Neural progenitor cell (in vitro differentiated cells): Measurements from ENCODE around the gene PRKX. TPM values are rescaled to one million over a fixed set of nuclear protein-coding genes. Genes with fewer than 3 reads are reported as not detected.

Source experiments
- DNase-seq: peaks from one replicate; pipeline ENCODE4 v3.0.0-alpha.2; 2016; ENCODE audit warnings: low spot score
- H2AFZ ChIP-seq: fragments of 200-600 bp; sonication (generic); replicated peaks from 2 replicates; pipeline ENCODE4 v1.6.1; 2016; ENCODE audit warnings: antibody characterized with exemption
- H3F3A ChIP-seq: fragments of 200-600 bp; sonication (generic); 2 replicates; pipeline ENCODE4 v1.6.1; 2016; ENCODE audit warnings: antibody characterized with exemption, low read depth
- H3K27ac ChIP-seq: fragments of 200-600 bp; sonication (generic); 2 replicates; pipeline ENCODE4 v1.5.1; 2016; ENCODE audit warnings: mild to moderate bottlenecking
- H3K27me3 ChIP-seq: fragments of 200-600 bp; sonication (generic); 2 replicates; pipeline ENCODE4 v1.6.1; 2016; ENCODE audit warnings: mild to moderate bottlenecking, moderate library complexity
- H3K36me3 ChIP-seq: fragments of 200-600 bp; sonication (generic); 2 replicates; pipeline ENCODE4 v1.5.1; 2016
- H3K4me1 ChIP-seq: fragments of 200-600 bp; sonication (generic); 2 replicates; pipeline ENCODE4 v1.6.1; 2016; ENCODE audit warnings: mixed run types
- H3K4me2 ChIP-seq: fragments of 200-600 bp; sonication (generic); 2 replicates; pipeline ENCODE4 v1.6.1; 2016
- H3K4me3 ChIP-seq: fragments of 200-600 bp; sonication (generic); 2 replicates; pipeline ENCODE4 v1.5.1; 2016
- H3K79me2 ChIP-seq: fragments of 200-600 bp; sonication (generic); 2 replicates; pipeline ENCODE4 v1.6.1; 2016; ENCODE audit warnings: low read depth
- H3K9ac ChIP-seq: fragments of 200-600 bp; sonication (generic); 2 replicates; pipeline ENCODE4 v1.6.1; 2016
- H3K9me3 ChIP-seq: fragments of 200-600 bp; sonication (generic); 2 replicates; pipeline ENCODE4 v1.5.1; 2016; ENCODE audit warnings: low read depth
- H4K20me1 ChIP-seq: fragments of 200-600 bp; sonication (generic); 2 replicates; pipeline ENCODE4 v1.6.1; 2016; ENCODE audit warnings: low read depth
- H3K27ac Mint-ChIP-seq: 3 replicates; pipeline ENCODE4 v1.8.0; 2021; ENCODE audit warnings: mixed read lengths
- H3K27me3 Mint-ChIP-seq: 2 replicates; pipeline ENCODE4 v1.8.0; 2022; ENCODE audit warnings: low read depth, mild to moderate bottlenecking, inconsistent platforms, moderate library complexity, mixed read lengths; ENCODE audit not compliant: insufficient read depth
- H3K36me3 Mint-ChIP-seq: 3 replicates; pipeline ENCODE4 v1.8.0; 2021; ENCODE audit warnings: mixed read lengths
- H3K4me1 Mint-ChIP-seq: 3 replicates; pipeline ENCODE4 v1.8.0; 2021; ENCODE audit warnings: mixed read lengths
- H3K4me3 Mint-ChIP-seq: 3 replicates; pipeline ENCODE4 v1.8.0; 2021; ENCODE audit warnings: mild to moderate bottlenecking, moderate library complexity, mixed read lengths
- H3K9me3 Mint-ChIP-seq: 3 replicates; pipeline ENCODE4 v1.8.0; 2020; ENCODE audit warnings: mixed read lengths
- EZH2 ChIP-seq: fragments of 200-600 bp; sonication (generic); IDR thresholded peaks from 2 replicates; pipeline ENCODE4 v1.6.1; 2017; ENCODE audit warnings: antibody characterized with exemption, mild to moderate bottlenecking, moderate library complexity
- EZH2phosphoT487 ChIP-seq: fragments of 200-600 bp; sonication (generic); IDR thresholded peaks from 2 replicates; pipeline ENCODE4 v1.6.1; 2017; ENCODE audit warnings: antibody characterized with exemption
- total RNA-seq: library from RNA; depleted of rRNA; stranded (reverse); fragments of >200 nt; gene quantifications from 2 replicates; pipeline ENCODE4 v1.2.3, GENCODE V29; 2015; ENCODE audit warnings: low replicate concordance
- TF ChIP-seq, protein P1 (sequence below): fragments of 200-600 bp; sonication (generic); IDR thresholded peaks from 2 replicates; pipeline ENCODE4 v1.5.1; 2017; ENCODE audit warnings: antibody characterized with exemption, mild to moderate bottlenecking

PRKX gene
- total RNA-seq, 1 donor from 2014 or later: 14.6 TPM

DNA sequence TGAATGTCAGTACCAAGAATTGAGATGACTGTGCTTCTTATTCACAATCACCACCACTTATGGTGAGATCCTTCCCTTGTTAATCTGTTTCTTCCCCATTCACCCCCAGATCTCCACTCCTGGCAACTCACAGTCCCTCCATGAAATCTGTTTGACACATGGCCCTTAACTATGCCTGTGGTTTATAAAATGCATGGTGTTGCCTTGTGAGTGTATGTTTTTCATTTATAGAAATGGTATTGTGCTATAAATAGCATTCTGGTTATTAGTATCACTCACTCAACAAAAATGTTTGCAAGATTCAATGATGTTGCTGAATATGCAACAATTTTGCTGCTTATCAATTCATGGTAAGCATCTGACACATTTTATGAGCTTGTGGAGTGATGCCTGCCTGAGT, 131.0 kb downstream of the PRKX start:
- Mint-ChIP-seq H3K9me3 (no peaks in the 10 kb centered on the region), H3K27ac (no peak overlapping the region), H3K4me1 (peaks cover 3% of the 10 kb centered on the region), H3K36me3 (no peaks in the 10 kb centered on the region), H3K4me3 (no peak overlapping the region), H3K27me3 (peaks cover 4% of the 10 kb centered on the region)
- Histone ChIP-seq H3K4me3 (no peak overlapping the region), H3F3A (no peaks in the 10 kb centered on the region), H3K4me1 (peaks cover 3% of the 10 kb centered on the region), H2AFZ (no peak overlapping the region), H3K36me3 (no peaks in the 10 kb centered on the region), H3K4me2 (no peak overlapping the region), H4K20me1 (no peaks in the 10 kb centered on the region), H3K9me3 (no peaks in the 10 kb centered on the region), H3K9ac (no peak overlapping the region), H3K27me3 (no peaks in the 10 kb centered on the region), H3K27ac (no peak overlapping the region), H3K79me2 (no peaks in the 10 kb centered on the region)
- TF ChIP-seq EZH2 (no peak), EZH2phosphoT487 (no peak)
- TF ChIP-seq, protein P1, sequence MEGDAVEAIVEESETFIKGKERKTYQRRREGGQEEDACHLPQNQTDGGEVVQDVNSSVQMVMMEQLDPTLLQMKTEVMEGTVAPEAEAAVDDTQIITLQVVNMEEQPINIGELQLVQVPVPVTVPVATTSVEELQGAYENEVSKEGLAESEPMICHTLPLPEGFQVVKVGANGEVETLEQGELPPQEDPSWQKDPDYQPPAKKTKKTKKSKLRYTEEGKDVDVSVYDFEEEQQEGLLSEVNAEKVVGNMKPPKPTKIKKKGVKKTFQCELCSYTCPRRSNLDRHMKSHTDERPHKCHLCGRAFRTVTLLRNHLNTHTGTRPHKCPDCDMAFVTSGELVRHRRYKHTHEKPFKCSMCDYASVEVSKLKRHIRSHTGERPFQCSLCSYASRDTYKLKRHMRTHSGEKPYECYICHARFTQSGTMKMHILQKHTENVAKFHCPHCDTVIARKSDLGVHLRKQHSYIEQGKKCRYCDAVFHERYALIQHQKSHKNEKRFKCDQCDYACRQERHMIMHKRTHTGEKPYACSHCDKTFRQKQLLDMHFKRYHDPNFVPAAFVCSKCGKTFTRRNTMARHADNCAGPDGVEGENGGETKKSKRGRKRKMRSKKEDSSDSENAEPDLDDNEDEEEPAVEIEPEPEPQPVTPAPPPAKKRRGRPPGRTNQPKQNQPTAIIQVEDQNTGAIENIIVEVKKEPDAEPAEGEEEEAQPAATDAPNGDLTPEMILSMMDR: no peak
- no peak for DNase-seq

DNA sequence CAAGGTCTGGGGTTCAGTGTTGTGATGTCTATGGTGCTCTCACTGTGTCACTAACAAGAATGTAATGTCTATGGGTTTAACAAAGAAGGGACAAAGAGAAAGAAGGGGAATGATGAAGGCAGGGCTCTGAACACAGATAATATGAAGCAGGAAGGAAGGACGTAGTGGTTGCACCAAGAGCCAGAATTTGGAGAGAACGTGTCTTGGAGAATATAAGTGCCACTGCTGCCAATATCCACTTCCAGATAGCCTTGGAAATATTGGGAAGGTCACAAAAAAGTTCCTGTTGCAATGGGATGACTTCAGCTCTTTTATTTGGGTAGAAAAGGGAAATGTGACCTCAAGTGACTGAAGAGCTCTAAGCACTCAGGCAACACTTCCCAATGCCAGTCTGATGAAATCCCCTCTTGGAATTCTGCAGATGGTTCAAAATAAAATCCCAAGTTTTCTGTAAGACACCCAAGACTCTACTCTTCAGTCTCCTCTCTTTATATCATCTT, 131.8 kb downstream of the PRKX start:
- Histone ChIP-seq H2AFZ (no peak overlapping the region), H3K4me2 (no peak overlapping the region), H3K27me3 (no peaks in the 10 kb centered on the region), H3K9ac (no peak overlapping the region), H3K36me3 (no peaks in the 10 kb centered on the region), H4K20me1 (no peaks in the 10 kb centered on the region), H3K4me3 (no peak overlapping the region), H3F3A (no peaks in the 10 kb centered on the region), H3K27ac (no peak overlapping the region), H3K9me3 (no peaks in the 10 kb centered on the region), H3K79me2 (no peaks in the 10 kb centered on the region), H3K4me1 (peaks cover 3% of the 10 kb centered on the region)
- Mint-ChIP-seq H3K9me3 (no peaks in the 10 kb centered on the region), H3K4me3 (no peak overlapping the region), H3K4me1 (peaks cover 5% of the 10 kb centered on the region), H3K27ac (no peak overlapping the region), H3K27me3 (peaks cover 4% of the 10 kb centered on the region), H3K36me3 (no peaks in the 10 kb centered on the region)
- TF ChIP-seq EZH2phosphoT487: no peak
- TF ChIP-seq EZH2: no peak
- DNase-seq: no peak

DNA sequence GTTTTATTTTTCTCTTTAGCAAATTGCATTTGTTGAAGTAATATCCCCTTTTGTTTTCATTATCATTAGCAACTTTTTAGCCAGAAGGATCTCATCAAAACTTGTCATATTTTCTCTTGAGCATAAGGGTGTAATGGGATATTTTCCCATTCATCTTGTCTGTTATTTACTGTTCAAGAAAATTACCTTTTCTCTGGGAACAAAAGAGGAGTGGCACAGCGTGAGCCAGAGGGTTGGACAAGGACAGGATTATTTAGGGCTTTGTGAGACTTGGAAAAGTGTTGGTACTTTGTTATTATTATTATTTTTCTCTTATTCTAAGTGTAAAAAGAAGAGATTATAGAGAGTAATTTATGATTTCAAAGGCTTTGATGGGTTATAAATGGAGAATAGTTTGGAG, 135.9 kb downstream of the PRKX start:
- H3K4me3 Mint-ChIP-seq: no peak overlapping the region
- peaks cover 5% of the 10 kb centered on the region for H3K4me1 Mint-ChIP-seq
- peaks cover 3% of the 10 kb centered on the region for H3K4me1 ChIP-seq
- H4K20me1 ChIP-seq: no peaks in the 10 kb centered on the region
- H3K36me3 ChIP-seq: no peaks in the 10 kb centered on the region
- H3F3A ChIP-seq: no peaks in the 10 kb centered on the region
- DNase-seq: no peak
- TF ChIP-seq, protein P1: no peak
- no peak for TF ChIP-seq EZH2
- TF ChIP-seq EZH2phosphoT487: no peak
- H3K36me3 Mint-ChIP-seq: no peaks in the 10 kb centered on the region
- H3K27me3 Mint-ChIP-seq: no peaks in the 10 kb centered on the region
- H2AFZ ChIP-seq: no peak overlapping the region
- no peaks in the 10 kb centered on the region for H3K27me3 ChIP-seq
- no peaks in the 10 kb centered on the region for H3K9me3 ChIP-seq
- no peaks in the 10 kb centered on the region for H3K79me2 ChIP-seq
- H3K4me2 ChIP-seq: no peak overlapping the region
- H3K4me3 ChIP-seq: no peak overlapping the region
- H3K9me3 Mint-ChIP-seq: no peaks in the 10 kb centered on the region
- H3K9ac ChIP-seq: no peak overlapping the region
- no peak overlapping the region for H3K27ac ChIP-seq
- H3K27ac Mint-ChIP-seq: no peak overlapping the region

DNA sequence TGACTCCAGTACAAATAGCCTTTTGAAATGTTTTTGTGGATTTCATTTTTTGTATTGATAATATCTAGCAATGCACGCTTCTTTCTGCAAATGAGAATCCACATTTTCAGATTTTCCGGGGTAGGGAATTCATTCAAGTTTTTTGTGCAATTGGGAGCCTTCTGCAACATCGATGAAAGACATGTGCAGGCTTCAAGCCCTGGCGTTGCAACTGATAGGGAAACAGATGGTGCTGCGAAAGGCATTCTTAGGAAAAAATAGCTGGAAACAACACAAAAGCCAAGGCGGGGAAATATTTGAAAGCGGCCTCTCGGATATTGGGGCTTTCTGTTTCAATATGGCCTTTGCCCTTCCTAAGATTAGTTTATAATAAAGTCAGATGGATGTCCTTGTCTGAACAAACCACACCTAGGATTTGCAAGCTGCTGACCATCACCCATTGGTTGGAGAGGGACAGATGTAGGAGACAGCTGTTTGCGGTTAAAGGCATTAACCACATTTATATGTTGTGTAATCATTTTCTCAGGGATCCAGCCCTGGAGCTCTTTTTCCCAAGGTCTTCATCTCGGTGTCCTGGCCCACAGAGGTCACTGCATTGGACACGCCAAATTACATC, 136.5 kb downstream of the PRKX start:
- H3K36me3 Mint-ChIP-seq: no peaks in the 10 kb centered on the region
- Histone ChIP-seq H3K27ac (no peak overlapping the region), H3K9me3 (no peaks in the 10 kb centered on the region), H3K27me3 (no peaks in the 10 kb centered on the region), H3K79me2 (no peaks in the 10 kb centered on the region), H3K9ac (no peak overlapping the region), H3K4me2 (no peak overlapping the region), H3K4me3 (no peak overlapping the region), H3K36me3 (no peaks in the 10 kb centered on the region), H2AFZ (no peak overlapping the region), H4K20me1 (no peaks in the 10 kb centered on the region), H3F3A (no peaks in the 10 kb centered on the region), H3K4me1 (peaks cover 3% of the 10 kb centered on the region)
- no peaks in the 10 kb centered on the region for H3K9me3 Mint-ChIP-seq
- H3K27ac Mint-ChIP-seq: no peak overlapping the region
- DNase-seq: no peak
- no peaks in the 10 kb centered on the region for H3K27me3 Mint-ChIP-seq
- H3K4me1 Mint-ChIP-seq: peaks cover 5% of the 10 kb centered on the region
- H3K4me3 Mint-ChIP-seq: no peak overlapping the region
- TF ChIP-seq EZH2 (no peak), EZH2phosphoT487 (no peak)
- TF ChIP-seq, protein P1: no peak
